ENCODE measurements around the gene SYNPO2. TPM values are rescaled to one million over a fixed set of nuclear protein-coding genes. Genes with fewer than 3 reads are reported as not detected.

The SYNPO2 gene
- total RNA-seq, 3 donors from 2014 or later (not counting 1 experiment from before 2014, with no cell fraction given): 0.18 to 0.85 (median 0.56) TPM

- Histone ChIP-seq H3K36me3 (ENCODE audit: control insufficient read depth, insufficient read depth, low read length) (no peaks in the 10 kb centered on the region), H3K4me1 (ENCODE audit: control insufficient read depth, insufficient read depth, low read length) (no peaks in the 10 kb centered on the region), H3K9me3 (ENCODE audit: control insufficient read depth, insufficient read depth, low read length) (no peaks in the 10 kb centered on the region), H3K27me3 (ENCODE audit: control insufficient read depth, insufficient read depth, low read length) (no peaks in the 10 kb centered on the region), H3K27ac (ENCODE audit: low read length) (no peak overlapping the region), H3K4me3 (ENCODE audit: low read length) (no peak overlapping the region)
- no peaks in the 10 kb centered on the region for H3K4me1 Mint-ChIP-seq
- 95% methylated on average over 6 of the region's 8 CpGs for WGBS (ENCODE audit: insufficient coverage)
- H3K27ac Mint-ChIP-seq: no peak overlapping the region
- intact Hi-C loops (cut with micrococcal nuclease): no loop called here
- ATAC-seq (no peak), DNase-seq (no peak)
- no peaks in the 10 kb centered on the region for H3K36me3 Mint-ChIP-seq
- H3K4me3 Mint-ChIP-seq: no peak overlapping the region
- H3K9me3 Mint-ChIP-seq: no peaks in the 10 kb centered on the region
- H3K27me3 Mint-ChIP-seq (ENCODE audit: low read depth in 2 of 2): peaks cover 0 to 15% of the 10 kb centered on the region in 2 donors
- TF ChIP-seq, protein P1, sequence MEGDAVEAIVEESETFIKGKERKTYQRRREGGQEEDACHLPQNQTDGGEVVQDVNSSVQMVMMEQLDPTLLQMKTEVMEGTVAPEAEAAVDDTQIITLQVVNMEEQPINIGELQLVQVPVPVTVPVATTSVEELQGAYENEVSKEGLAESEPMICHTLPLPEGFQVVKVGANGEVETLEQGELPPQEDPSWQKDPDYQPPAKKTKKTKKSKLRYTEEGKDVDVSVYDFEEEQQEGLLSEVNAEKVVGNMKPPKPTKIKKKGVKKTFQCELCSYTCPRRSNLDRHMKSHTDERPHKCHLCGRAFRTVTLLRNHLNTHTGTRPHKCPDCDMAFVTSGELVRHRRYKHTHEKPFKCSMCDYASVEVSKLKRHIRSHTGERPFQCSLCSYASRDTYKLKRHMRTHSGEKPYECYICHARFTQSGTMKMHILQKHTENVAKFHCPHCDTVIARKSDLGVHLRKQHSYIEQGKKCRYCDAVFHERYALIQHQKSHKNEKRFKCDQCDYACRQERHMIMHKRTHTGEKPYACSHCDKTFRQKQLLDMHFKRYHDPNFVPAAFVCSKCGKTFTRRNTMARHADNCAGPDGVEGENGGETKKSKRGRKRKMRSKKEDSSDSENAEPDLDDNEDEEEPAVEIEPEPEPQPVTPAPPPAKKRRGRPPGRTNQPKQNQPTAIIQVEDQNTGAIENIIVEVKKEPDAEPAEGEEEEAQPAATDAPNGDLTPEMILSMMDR (IDR thresholded peaks at IDR 0.05): no peak
Observed at GRCh38 chr4:119035951-119036737, 147.5 kb downstream of the SYNPO2 start.

DNA sequence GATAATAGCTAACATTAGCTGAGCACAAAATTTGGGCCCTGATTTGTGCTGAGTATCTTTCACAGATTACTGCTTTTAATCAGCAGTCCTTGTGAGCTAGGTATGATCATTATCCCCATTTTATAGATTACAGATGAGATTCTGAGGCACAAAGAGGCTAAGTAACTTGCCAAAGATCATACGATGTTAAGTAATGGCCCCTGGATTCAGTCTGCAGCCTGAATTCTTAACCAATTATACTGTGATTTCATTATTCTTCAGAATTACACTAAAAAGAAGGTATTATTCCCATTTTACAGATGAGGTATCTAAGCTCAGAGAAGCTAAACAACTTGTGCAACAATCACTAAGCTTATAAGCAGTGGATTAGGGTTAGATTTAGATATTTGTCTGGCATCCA lies 149.1 kb downstream of the SYNPO2 start:
- Histone ChIP-seq H3K4me1 (ENCODE audit: control insufficient read depth, insufficient read depth, low read length) (no peaks in the 10 kb centered on the region), H3K4me3 (ENCODE audit: low read length) (no peak overlapping the region), H3K27me3 (ENCODE audit: control insufficient read depth, insufficient read depth, low read length) (no peaks in the 10 kb centered on the region), H3K9me3 (ENCODE audit: control insufficient read depth, insufficient read depth, low read length) (no peaks in the 10 kb centered on the region), H3K36me3 (ENCODE audit: control insufficient read depth, insufficient read depth, low read length) (no peaks in the 10 kb centered on the region), H3K27ac (ENCODE audit: low read length) (no peak overlapping the region)
- Mint-ChIP-seq H3K27me3 (ENCODE audit: low read depth in 2 of 2) (peaks cover 2 to 15% of the 10 kb centered on the region in 2 donors), H3K9me3 (no peaks in the 10 kb centered on the region), H3K36me3 (no peaks in the 10 kb centered on the region), H3K4me3 (no peak overlapping the region), H3K27ac (no peak overlapping the region), H3K4me1 (no peaks in the 10 kb centered on the region)
- TF ChIP-seq, protein P1 (IDR thresholded peaks at IDR 0.05): no peak
- WGBS (ENCODE audit: insufficient coverage): no CpG with 5 or more reads among the region's 1 CpG
- intact Hi-C loops (cut with micrococcal nuclease): no loop called here
- DNase-seq: no peak
- no peak for ATAC-seq

- H3K9me3 Mint-ChIP-seq: no peaks in the 10 kb centered on the region
- no peaks in the 10 kb centered on the region for H3K36me3 Mint-ChIP-seq
- peaks cover 2 to 13% of the 10 kb centered on the region in 2 donors for H3K27me3 Mint-ChIP-seq (ENCODE audit: low read depth in 2 of 2)
- no peaks in the 10 kb centered on the region for H3K4me1 Mint-ChIP-seq
- WGBS (ENCODE audit: insufficient coverage): 61% methylated on average over 3 of the region's 5 CpGs
- H3K4me3 Mint-ChIP-seq: no peak overlapping the region
- DNase-seq: no peak
- no peak overlapping the region for H3K27ac ChIP-seq (ENCODE audit: low read length)
- H3K27me3 ChIP-seq (ENCODE audit: control insufficient read depth, insufficient read depth, low read length): no peaks in the 10 kb centered on the region
- H3K27ac Mint-ChIP-seq: no peak overlapping the region
- H3K36me3 ChIP-seq (ENCODE audit: control insufficient read depth, insufficient read depth, low read length): no peaks in the 10 kb centered on the region
- no peak for ATAC-seq
- intact Hi-C loops (cut with micrococcal nuclease): no loop called here
- no peak overlapping the region for H3K4me3 ChIP-seq (ENCODE audit: low read length)
- TF ChIP-seq, protein P1 (IDR thresholded peaks at IDR 0.05): no peak
- no peaks in the 10 kb centered on the region for H3K9me3 ChIP-seq (ENCODE audit: control insufficient read depth, insufficient read depth, low read length)
- H3K4me1 ChIP-seq (ENCODE audit: control insufficient read depth, insufficient read depth, low read length): no peaks in the 10 kb centered on the region
Observed at GRCh38 chr4:119038116-119038841, 149.6 kb downstream of the SYNPO2 start.

Data from natural killer cell (primary cell).